Duodenal mucosa (tissue), 2 donors: ENCODE results near the gene DDX31.

Experiments used
- H3K27ac ChIP-seq: one replicate; pipeline ENCODE4 v1.7.0; 2013; ENCODE audit warnings: low read depth, low read length
- H3K27me3 ChIP-seq, 2 donors: one replicate each; pipeline ENCODE4 v1.7.0; 2013; ENCODE audit warnings: low read length in 2 of 2, control low read depth in 1 of 2; ENCODE audit not compliant: insufficient read depth in 2 of 2, control insufficient read depth in 1 of 2
- H3K36me3 ChIP-seq, 2 donors: one replicate each; pipeline ENCODE4 v1.7.0; 2013; ENCODE audit warnings: low read length in 2 of 2, control low read depth in 1 of 2; ENCODE audit not compliant: insufficient read depth in 2 of 2, control insufficient read depth in 1 of 2
- H3K4me1 ChIP-seq, 2 donors: one replicate each; pipeline ENCODE4 v1.7.0; 2013; ENCODE audit warnings: low read length in 2 of 2, control low read depth in 1 of 2; ENCODE audit not compliant: insufficient read depth in 2 of 2, control insufficient read depth in 1 of 2
- H3K4me3 ChIP-seq, 2 donors: one replicate each; pipeline ENCODE4 v1.7.0; 2013; ENCODE audit warnings: low read length in 2 of 2, low read depth in 1 of 2
- H3K9ac ChIP-seq, 2 donors: one replicate each; pipeline ENCODE4 v1.7.0; 2013; ENCODE audit warnings: low read length in 2 of 2, low read depth in 1 of 2
- H3K9me3 ChIP-seq, 2 donors: one replicate each; pipeline ENCODE4 v1.7.0; 2013; ENCODE audit warnings: low read length in 2 of 2, control low read depth in 1 of 2; ENCODE audit not compliant: control insufficient read depth in 1 of 2

The DDX31 gene

DNA sequence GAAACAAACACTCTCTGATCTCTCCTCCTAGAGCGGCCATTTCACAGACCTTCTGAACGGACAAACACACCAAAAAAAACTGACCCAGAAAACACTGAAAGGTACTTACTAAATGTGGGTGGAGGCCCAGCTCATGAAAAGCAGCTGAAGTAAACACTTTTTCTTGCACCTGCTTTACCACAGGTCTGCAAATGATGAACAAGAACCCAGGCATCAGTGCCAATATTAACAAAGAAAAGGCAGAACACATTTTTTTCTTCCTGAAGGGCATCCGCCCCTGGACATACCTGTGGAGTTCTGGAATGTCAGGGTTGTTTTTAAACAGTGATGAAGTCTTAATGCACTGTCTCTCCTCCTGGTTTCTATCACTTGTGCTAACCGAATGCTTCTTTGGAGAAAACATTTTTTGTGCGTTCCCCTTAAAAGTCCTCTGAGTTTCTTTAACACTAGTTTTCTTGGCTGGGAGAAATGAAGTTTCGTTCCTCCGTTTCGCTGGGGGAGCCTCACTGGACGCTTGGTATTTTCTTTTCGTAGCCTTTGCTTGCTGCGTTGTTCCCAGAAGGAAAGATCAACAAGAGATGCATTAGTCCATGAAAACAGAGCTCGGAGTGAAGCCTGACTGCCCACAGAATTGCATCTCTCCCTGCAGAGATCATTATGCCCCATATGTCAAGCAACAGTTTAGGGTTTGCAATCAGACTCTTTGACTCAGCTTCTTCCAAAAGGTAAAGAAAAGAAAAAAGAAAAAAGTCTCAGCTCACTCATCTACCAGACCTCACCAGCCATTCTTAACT, 7.4 kb downstream of the DDX31 start:
- peaks cover 12 to 46% of the 10 kb centered on the region in 2 donors for H3K36me3 ChIP-seq
- H3K9ac ChIP-seq = no peak overlapping the region
- H3K27ac ChIP-seq = no peak overlapping the region
- no peak overlapping the region for H3K4me3 ChIP-seq
- no peaks in the 10 kb centered on the region for H3K9me3 ChIP-seq
- no peaks in the 10 kb centered on the region for H3K27me3 ChIP-seq
- no peaks in the 10 kb centered on the region for H3K4me1 ChIP-seq

GRCh38 chr9:132656299-132656698, 13.5 kb downstream of the DDX31 start:
- no peak overlapping the region for H3K27ac ChIP-seq
- H3K9ac ChIP-seq = no peak overlapping the region
- H3K4me3 ChIP-seq = no peak overlapping the region
- no peaks in the 10 kb centered on the region for H3K4me1 ChIP-seq
- H3K36me3 ChIP-seq = peaks cover 14 to 56% of the 10 kb centered on the region in 2 donors
- H3K9me3 ChIP-seq = no peaks in the 10 kb centered on the region
- no peaks in the 10 kb centered on the region for H3K27me3 ChIP-seq

DNA sequence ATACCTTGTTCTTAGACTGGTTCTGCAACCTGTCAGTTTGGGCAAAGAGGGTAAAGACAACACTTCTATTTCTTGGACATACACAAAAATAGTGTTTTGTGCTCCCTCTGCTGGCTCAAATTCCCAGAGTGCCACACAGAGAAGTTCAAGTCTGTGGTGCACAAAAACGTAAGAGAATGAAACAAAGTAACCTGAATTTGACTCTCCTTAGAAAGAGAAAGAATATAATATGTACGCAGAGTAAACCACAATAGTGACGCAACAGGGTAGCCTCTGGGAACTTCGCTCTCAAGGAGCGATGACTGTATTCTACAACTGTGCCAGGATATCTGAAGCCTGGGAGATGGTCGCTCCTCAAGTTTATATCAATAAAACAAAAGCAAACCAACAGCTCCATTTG, 18.5 kb downstream of the DDX31 start:
- Histone ChIP-seq H3K27ac (no peak overlapping the region), H3K27me3 (no peaks in the 10 kb centered on the region), H3K9ac (no peak overlapping the region), H3K4me3 (no peak overlapping the region), H3K9me3 (no peaks in the 10 kb centered on the region), H3K4me1 (no peaks in the 10 kb centered on the region), H3K36me3 (peaks cover 21 to 48% of the 10 kb centered on the region in 2 donors)

- no peaks in the 10 kb centered on the region for H3K4me1 ChIP-seq
- no peak overlapping the region for H3K4me3 ChIP-seq
- no peaks in the 10 kb centered on the region for H3K27me3 ChIP-seq
- H3K27ac ChIP-seq = no peak overlapping the region
- H3K9me3 ChIP-seq = no peaks in the 10 kb centered on the region
- no peak overlapping the region for H3K9ac ChIP-seq
- peaks cover 32 to 56% of the 10 kb centered on the region in 2 donors for H3K36me3 ChIP-seq
These were observed 21.1 kb downstream of the DDX31 start for GRCh38 chr9:132648685-132649084.

DNA sequence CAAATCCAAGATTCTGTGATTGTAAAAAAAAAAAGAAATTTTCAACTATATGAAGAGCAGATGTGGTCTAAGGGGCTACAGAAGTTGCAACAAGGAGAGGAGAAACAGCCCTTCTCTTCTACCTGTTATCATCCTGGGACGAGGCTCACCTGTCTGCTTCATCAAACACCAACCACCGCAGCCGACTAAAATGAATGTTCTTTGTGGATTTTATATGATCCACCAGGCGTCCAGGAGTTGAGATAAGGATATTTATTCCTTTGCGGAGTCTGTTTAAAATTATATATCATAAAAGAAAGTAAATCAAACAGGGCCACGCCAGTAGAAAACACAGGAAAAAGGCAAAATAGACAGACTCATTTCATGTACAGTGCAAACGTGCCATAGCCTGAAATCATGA, 21.5 kb downstream of the DDX31 start:
- Histone ChIP-seq H3K27ac (no peak overlapping the region), H3K9me3 (no peaks in the 10 kb centered on the region), H3K9ac (no peak overlapping the region), H3K4me3 (no peak overlapping the region), H3K27me3 (no peaks in the 10 kb centered on the region), H3K36me3 (peaks cover 32 to 56% of the 10 kb centered on the region in 2 donors), H3K4me1 (no peaks in the 10 kb centered on the region)

GRCh38 chr9:132647806-132648205, 22.0 kb downstream of the DDX31 start:
- H3K9me3 ChIP-seq = no peaks in the 10 kb centered on the region
- no peaks in the 10 kb centered on the region for H3K27me3 ChIP-seq
- H3K27ac ChIP-seq = no peak overlapping the region
- H3K4me1 ChIP-seq = no peaks in the 10 kb centered on the region
- H3K9ac ChIP-seq = no peak overlapping the region
- no peak overlapping the region for H3K4me3 ChIP-seq
- peaks cover 32 to 55% of the 10 kb centered on the region in 2 donors for H3K36me3 ChIP-seq

DNA sequence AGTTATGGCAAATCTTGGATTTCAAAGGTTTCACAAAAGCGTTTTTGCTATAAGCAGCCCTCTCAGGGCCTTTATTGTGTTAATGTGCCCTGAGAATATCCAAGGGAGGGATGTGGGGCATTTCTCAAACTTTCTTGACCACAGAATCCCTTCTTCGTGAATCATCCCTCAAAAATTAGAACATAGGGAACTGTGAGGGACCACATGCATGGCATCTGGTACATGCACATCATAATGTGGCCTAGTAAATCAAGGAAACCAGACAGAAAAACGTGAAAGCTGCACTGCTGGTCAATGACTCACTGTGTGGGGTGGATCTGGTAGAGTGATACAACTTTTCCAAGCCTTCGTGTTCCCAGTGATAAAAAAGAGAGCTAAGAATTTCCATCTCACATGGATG, 22.4 kb downstream of the DDX31 start:
- no peak overlapping the region for H3K9ac ChIP-seq
- peaks cover 30 to 51% of the 10 kb centered on the region in 2 donors for H3K36me3 ChIP-seq
- no peaks in the 10 kb centered on the region for H3K9me3 ChIP-seq
- no peak overlapping the region for H3K4me3 ChIP-seq
- H3K4me1 ChIP-seq = no peaks in the 10 kb centered on the region
- no peak overlapping the region for H3K27ac ChIP-seq
- no peaks in the 10 kb centered on the region for H3K27me3 ChIP-seq

GRCh38 chr9:132646726-132647125, 23.1 kb downstream of the DDX31 start:
- Histone ChIP-seq H3K9me3 (no peaks in the 10 kb centered on the region), H3K4me1 (no peaks in the 10 kb centered on the region), H3K4me3 (no peak overlapping the region), H3K9ac (no peak overlapping the region), H3K27me3 (no peaks in the 10 kb centered on the region), H3K27ac (no peak overlapping the region), H3K36me3 (peaks cover 30 to 53% of the 10 kb centered on the region in 2 donors)

DNA sequence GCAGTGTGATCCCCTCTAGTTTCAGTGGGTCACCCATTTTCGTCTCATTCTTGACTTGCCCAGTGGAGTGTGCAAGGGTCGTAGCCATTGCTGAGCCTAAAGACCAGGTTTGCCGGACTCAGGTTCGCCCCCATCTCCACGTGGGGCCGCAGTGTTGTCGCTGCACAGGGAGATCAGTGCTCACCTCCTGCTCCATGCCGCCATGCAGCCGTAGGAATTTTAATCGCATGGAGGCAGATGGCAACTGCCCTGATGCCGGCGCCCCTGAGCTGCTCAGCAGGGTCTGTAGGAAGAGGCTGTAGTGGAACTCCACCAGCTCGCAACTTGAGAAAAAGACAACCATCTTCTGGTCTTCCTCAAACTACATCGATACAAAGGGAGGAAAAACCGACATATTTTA, 24.1 kb downstream of the DDX31 start:
- H3K27ac ChIP-seq = no peak overlapping the region
- H3K36me3 ChIP-seq = peaks cover 31 to 62% of the 10 kb centered on the region in 2 donors
- no peaks in the 10 kb centered on the region for H3K9me3 ChIP-seq
- H3K4me1 ChIP-seq = no peaks in the 10 kb centered on the region
- H3K27me3 ChIP-seq = no peaks in the 10 kb centered on the region
- H3K4me3 ChIP-seq = no peak overlapping the region
- no peak overlapping the region for H3K9ac ChIP-seq

DNA sequence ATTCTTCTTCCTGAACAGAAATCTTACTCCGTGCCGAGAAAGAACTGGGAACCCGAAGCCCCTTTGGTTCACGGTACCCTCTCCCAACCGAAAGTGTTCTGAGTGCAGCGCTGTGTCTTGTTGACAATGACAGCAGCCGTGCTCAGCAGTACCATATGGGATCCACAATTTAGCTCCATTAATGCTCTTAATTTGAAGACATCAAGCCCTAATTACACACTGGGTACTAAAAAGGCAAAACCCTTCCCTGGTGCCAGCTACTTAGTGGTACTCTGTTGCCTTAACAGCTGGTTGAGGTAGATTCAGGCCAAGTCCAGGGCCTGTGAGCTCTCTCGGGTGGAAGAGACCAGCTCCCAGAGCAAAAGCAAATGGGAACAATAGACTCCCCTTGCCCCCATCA, 24.5 kb downstream of the DDX31 start:
- Histone ChIP-seq H3K4me1 (no peaks in the 10 kb centered on the region), H3K9ac (no peak overlapping the region), H3K4me3 (no peak overlapping the region), H3K9me3 (no peaks in the 10 kb centered on the region), H3K36me3 (peaks cover 31 to 59% of the 10 kb centered on the region in 2 donors), H3K27ac (no peak overlapping the region), H3K27me3 (no peaks in the 10 kb centered on the region)
